Natural killer cell (primary cell): ENCODE measurements around the gene FAM228B. TPM values are rescaled to one million over a fixed set of nuclear protein-coding genes. Genes with fewer than 3 reads are reported as not detected.

ENCODE experiments used
- ATAC-seq, 3 donors: fragments of 150-1000 bp in 2 of 3; fragments of 200-7000 bp in 1 of 3; cut with Tn5 transposase; 1 replicate in 1 of 3; 2 replicates in 2 of 3; pipeline ENCODE4 v1.10.0; 2021; ENCODE audit warnings: mild to moderate bottlenecking in 2 of 3, moderate library complexity in 2 of 3
- DNase-seq, 2 donors: peaks; one replicate each; pipeline versions ENCODE4 v3.0.0 to v3.0.0-alpha.2; 2013 to 2021; ENCODE audit warnings: mixed read lengths in 1 of 2
- H3K27ac ChIP-seq: one replicate; pipeline ENCODE4 v1.5.1; 2013; ENCODE audit warnings: mild to moderate bottlenecking, low read length
- H3K27me3 ChIP-seq: one replicate; pipeline ENCODE4 v1.6.1; 2013; ENCODE audit warnings: low read length; ENCODE audit not compliant: control insufficient read depth, insufficient read depth
- H3K36me3 ChIP-seq: one replicate; pipeline ENCODE4 v1.6.1; 2013; ENCODE audit warnings: low read length; ENCODE audit not compliant: control insufficient read depth, insufficient read depth
- H3K4me1 ChIP-seq: one replicate; pipeline ENCODE4 v1.6.1; 2013; ENCODE audit warnings: low read length; ENCODE audit not compliant: control insufficient read depth, insufficient read depth
- H3K4me3 ChIP-seq: one replicate; pipeline ENCODE4 v1.5.1; 2013; ENCODE audit warnings: low read length
- H3K9me3 ChIP-seq: one replicate; pipeline ENCODE4 v1.6.1; 2013; ENCODE audit warnings: low read length; ENCODE audit not compliant: control insufficient read depth, insufficient read depth
- H3K27ac Mint-ChIP-seq, 2 donors: one replicate each; pipeline ENCODE4 v1.8.0; 2022; ENCODE audit warnings: mild to moderate bottlenecking in 2 of 2, mixed read lengths in 2 of 2, moderate library complexity in 1 of 2
- H3K27me3 Mint-ChIP-seq, 2 donors: one replicate each; pipeline ENCODE4 v1.8.0; 2022; ENCODE audit warnings: low read depth in 2 of 2, mixed read lengths in 2 of 2
- H3K36me3 Mint-ChIP-seq: one replicate; pipeline ENCODE4 v1.8.0; 2022; ENCODE audit warnings: mixed read lengths
- H3K4me1 Mint-ChIP-seq, 2 donors: one replicate each; pipeline ENCODE4 v1.8.0; 2022; ENCODE audit warnings: mixed read lengths in 2 of 2
- H3K4me3 Mint-ChIP-seq: one replicate; pipeline ENCODE4 v1.8.0; 2022; ENCODE audit warnings: mild to moderate bottlenecking, moderate library complexity, mixed read lengths
- H3K9me3 Mint-ChIP-seq, 2 donors: one replicate each; pipeline ENCODE4 v1.8.0; 2022; ENCODE audit warnings: mixed read lengths in 2 of 2
- CTCF ChIP-seq: fragments of 200-600 bp; IDR thresholded peaks from one replicate; pipeline ENCODE4 v1.8.0; 2022; ENCODE audit warnings: antibody characterized with exemption
- WGBS: methylation state at CpG from one replicate; pipeline ENCODE4 v1.1.7; 2013; ENCODE audit warnings: missing lambda C conversion rate; ENCODE audit not compliant: insufficient coverage; 5-methylcytosine and 5-hydroxymethylcytosine counted together
- intact Hi-C: fragments of 100-400 bp; cut with micrococcal nuclease; formaldehyde crosslinking; loops from one replicate; pipeline ENCODE4 v1.14.2; 2022
- total RNA-seq, 4 donors: library from RNA; stranded (reverse); fragments of 120-200 nt in 1 of 4; gene quantifications; one replicate each; pipeline versions ENCODE4 v1.2.3 to v1.2.4, GENCODE V29; 2013 to 2022

The FAM228B gene
- total RNA-seq, 3 donors from 2014 or later (not counting 1 experiment from before 2014, with no cell fraction given): 31.4 to 35.9 (median 31.5) TPM

GRCh38 chr2:24159708-24160107 lies 36.4 kb downstream of the FAM228B start:
- DNase-seq (no peak), ATAC-seq (no peak)
- no peaks in the 10 kb centered on the region for H3K4me1 ChIP-seq
- H3K9me3 ChIP-seq: no peaks in the 10 kb centered on the region
- no peaks in the 10 kb centered on the region for H3K27me3 ChIP-seq
- intact Hi-C loops: no loop called here
- 100% methylated on average over 3 of the region's 4 CpGs for WGBS
- Mint-ChIP-seq H3K9me3 (no peaks in the 10 kb centered on the region), H3K27ac (no peak overlapping the region), H3K4me1 (no peaks in the 10 kb centered on the region), H3K4me3 (no peak overlapping the region), H3K27me3 (no peaks in the 10 kb centered on the region), H3K36me3 (no peaks in the 10 kb centered on the region)
- no peaks in the 10 kb centered on the region for H3K36me3 ChIP-seq
- no peak for TF ChIP-seq CTCF
- no peak overlapping the region for H3K27ac ChIP-seq
- H3K4me3 ChIP-seq: no peak overlapping the region

DNA sequence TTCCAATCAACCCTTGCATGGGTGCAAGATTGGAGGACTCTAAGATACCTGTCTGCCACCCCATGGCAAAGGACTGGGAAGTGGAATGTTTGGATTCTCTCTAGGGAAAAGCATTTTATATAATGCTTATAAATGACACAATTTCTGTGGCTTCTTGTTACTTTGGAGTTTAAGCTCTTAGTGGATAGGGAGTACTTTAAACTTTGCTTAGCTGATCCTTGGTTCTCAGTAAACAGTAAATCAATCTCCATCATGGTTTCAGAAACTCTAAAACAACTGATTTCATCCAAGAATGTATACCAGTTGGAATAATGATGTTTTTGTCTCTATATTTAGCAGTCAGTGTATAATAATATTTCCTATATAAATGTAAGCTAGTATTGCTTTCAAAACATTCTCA lies 37.5 kb downstream of the FAM228B start:
- intact Hi-C loops: no loop called here
- no peak overlapping the region for H3K4me3 Mint-ChIP-seq
- no peaks in the 10 kb centered on the region for H3K36me3 ChIP-seq
- H3K4me3 ChIP-seq: no peak overlapping the region
- no peaks in the 10 kb centered on the region for H3K27me3 ChIP-seq
- DNase-seq: no peak
- H3K9me3 ChIP-seq: no peaks in the 10 kb centered on the region
- H3K4me1 Mint-ChIP-seq: no peaks in the 10 kb centered on the region
- ATAC-seq: no peak
- no peaks in the 10 kb centered on the region for H3K36me3 Mint-ChIP-seq
- no peak overlapping the region for H3K27ac ChIP-seq
- TF ChIP-seq CTCF: no peak
- no peaks in the 10 kb centered on the region for H3K27me3 Mint-ChIP-seq
- H3K9me3 Mint-ChIP-seq: no peaks in the 10 kb centered on the region
- no peak overlapping the region for H3K27ac Mint-ChIP-seq
- no peaks in the 10 kb centered on the region for H3K4me1 ChIP-seq

- Mint-ChIP-seq H3K9me3 (no peaks in the 10 kb centered on the region), H3K36me3 (no peaks in the 10 kb centered on the region), H3K27me3 (no peaks in the 10 kb centered on the region), H3K4me3 (no peak overlapping the region), H3K4me1 (no peaks in the 10 kb centered on the region), H3K27ac (no peak overlapping the region)
- Histone ChIP-seq H3K27me3 (no peaks in the 10 kb centered on the region), H3K9me3 (no peaks in the 10 kb centered on the region), H3K4me3 (no peak overlapping the region), H3K27ac (no peak overlapping the region), H3K4me1 (no peaks in the 10 kb centered on the region), H3K36me3 (no peaks in the 10 kb centered on the region)
- DNase-seq (no peak), ATAC-seq (no peak)
- intact Hi-C loops: no loop called here
- no peak for TF ChIP-seq CTCF
- WGBS: no CpG with 5 or more reads among the region's 1 CpG
These were observed 39.2 kb downstream of the FAM228B start for GRCh38 chr2:24162494-24162893.

DNA sequence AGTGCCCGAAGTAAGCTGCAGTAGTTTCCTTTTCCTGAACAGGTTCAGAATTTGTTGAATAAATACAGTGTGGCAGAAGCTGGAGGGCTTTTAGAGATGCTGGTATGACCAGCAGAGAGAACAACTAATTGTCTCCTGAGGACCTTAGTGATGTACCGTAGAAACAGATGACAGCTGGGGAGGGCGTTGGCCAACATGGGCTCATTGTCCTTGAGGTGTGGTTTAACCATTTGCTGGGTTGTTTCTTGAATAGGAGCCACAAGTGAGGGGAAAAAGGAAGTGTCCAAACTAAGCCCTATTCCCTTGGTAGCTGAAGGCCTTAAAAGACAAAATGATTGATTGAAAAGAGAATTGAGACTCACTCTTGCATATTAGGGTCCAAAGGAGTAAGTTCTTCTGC lies 39.9 kb downstream of the FAM228B start:
- Mint-ChIP-seq H3K4me3 (no peak overlapping the region), H3K36me3 (no peaks in the 10 kb centered on the region), H3K27ac (no peak overlapping the region), H3K27me3 (no peaks in the 10 kb centered on the region), H3K9me3 (no peaks in the 10 kb centered on the region), H3K4me1 (no peaks in the 10 kb centered on the region)
- no peak for TF ChIP-seq CTCF
- H3K4me3 ChIP-seq: no peak overlapping the region
- DNase-seq (no peak), ATAC-seq (no peak)
- no peak overlapping the region for H3K27ac ChIP-seq
- no peaks in the 10 kb centered on the region for H3K27me3 ChIP-seq
- no peaks in the 10 kb centered on the region for H3K36me3 ChIP-seq
- H3K9me3 ChIP-seq: no peaks in the 10 kb centered on the region
- intact Hi-C loops: no loop called here
- 67% methylated on average over 3 of the region's 3 CpGs for WGBS
- H3K4me1 ChIP-seq: no peaks in the 10 kb centered on the region
